ENCODE measurements around the gene HOXA7. TPM values are rescaled to one million over a fixed set of nuclear protein-coding genes. Genes with fewer than 3 reads are reported as not detected.

HOXA7 gene
- polyA plus RNA-seq, 1 of the 3 experiments (the other 2 are of a cell fraction), result not detected

GRCh38 chr7:27176524-27176845, 20.0 kb upstream of the HOXA7 start:
- Histone ChIP-seq H3F3A (replicated peaks; ENCODE audit: insufficient read depth) (no peaks in the 10 kb centered on the region), H3K4me2 (no peak overlapping the region), H3K36me3 (replicated peaks in 1 of 2; ENCODE audit: control insufficient read depth in 1 of 2, insufficient read depth in 2 of 2, low read length in 1 of 2) (no peaks in the 10 kb centered on the region), H3K79me2 (ENCODE audit: insufficient read depth) (no peaks in the 10 kb centered on the region), H4K20me1 (ENCODE audit: insufficient read depth) (no peaks in the 10 kb centered on the region), H3K27ac (ENCODE audit: low read depth in 2 of 2, low read length in 1 of 2) (no peak overlapping the region), H3K9me3 (no peaks in the 10 kb centered on the region), H3K9me2 (no peaks in the 10 kb centered on the region), H3K27me3 (ENCODE audit: insufficient read depth) (peaks cover 98% of the 10 kb centered on the region), H3K4me3 (ENCODE audit: low read depth in 2 of 2, low read length in 1 of 2) (no peak overlapping the region), H3K4me1 (ENCODE audit: control insufficient read depth in 1 of 2, insufficient read depth in 2 of 2, low read depth in 1 of 2, low read length in 1 of 2) (peaks cover 0 to 4% of the 10 kb centered on the region in 2 experiments; a peak in 1 of 4 replicates), H2AFZ (ENCODE audit: low read depth) (no peak overlapping the region), H3K9ac (no peak overlapping the region)
- ChIA-PET CTCF (interaction anchor here (1.0 to 12.3 kb wide), 8 partner anchors 10 to 902 kb away, joined by 3 to 205 read pairs (median 4); partner anchors contain the start of genes HOXA11 and HOXA9), POLR2A (no interaction called here)
- WGBS (ENCODE audit: low lambda C conversion rate), result 34% methylated on average over 3 of the region's 3 CpGs
- TF ChIP-seq RAD21 (IDR thresholded peaks at IDR 0.05; ENCODE audit: low read length) (no peak), FOXJ3 (CRISPR knock-in tag; IDR thresholded peaks at IDR 0.05) (no peak), MEF2A (IDR thresholded peaks at IDR 0.05; ENCODE audit: borderline replicate concordance, low read depth) (no peak), SMC3 (IDR thresholded peaks at IDR 0.05; ENCODE audit: low read depth, low read length) (no peak), TEAD4 (IDR thresholded peaks at IDR 0.05; ENCODE audit: borderline replicate concordance, insufficient read depth) (no peak), MXI1 (IDR thresholded peaks at IDR 0.05; ENCODE audit: low read depth, low read length) (no peak), ZBTB33 (IDR thresholded peaks at IDR 0.05; ENCODE audit: borderline replicate concordance, low read depth) (no peak), PBX3 (IDR thresholded peaks at IDR 0.05) (no peak), NRF1 (IDR thresholded peaks at IDR 0.05; ENCODE audit: low read depth, low read length) (no peak), NFIC (IDR thresholded peaks at IDR 0.05; ENCODE audit: borderline replicate concordance) (no peak), GABPA (IDR thresholded peaks at IDR 0.05; ENCODE audit: low read depth) (no peak), EP300 (IDR thresholded peaks at IDR 0.05; ENCODE audit: borderline replicate concordance in 1 of 2, low read depth in 1 of 2, low read length in 1 of 2) (no peak), POLR2AphosphoS5 (IDR thresholded peaks at IDR 0.05; ENCODE audit: low read depth, low read length) (no peak)
- DNase-seq, result no peak

GRCh38 chr7:27175626-27176523, 19.4 kb upstream of the HOXA7 start:
- Histone ChIP-seq H3K27me3 (ENCODE audit: insufficient read depth) (peaks cover 99% of the 10 kb centered on the region), H2AFZ (ENCODE audit: low read depth) (peak overlapping the region; percentile 16; the same call in 1 of the 2 replicates), H3K79me2 (ENCODE audit: insufficient read depth) (no peaks in the 10 kb centered on the region), H4K20me1 (ENCODE audit: insufficient read depth) (no peaks in the 10 kb centered on the region), H3K4me3 (ENCODE audit: low read depth in 2 of 2, low read length in 1 of 2) (no peak overlapping the region), H3F3A (replicated peaks; ENCODE audit: insufficient read depth) (no peaks in the 10 kb centered on the region), H3K27ac (ENCODE audit: low read depth in 2 of 2, low read length in 1 of 2) (no peak overlapping the region), H3K9me3 (no peaks in the 10 kb centered on the region), H3K9ac (no peak overlapping the region), H3K9me2 (no peaks in the 10 kb centered on the region), H3K36me3 (replicated peaks in 1 of 2; ENCODE audit: control insufficient read depth in 1 of 2, insufficient read depth in 2 of 2, low read length in 1 of 2) (no peaks in the 10 kb centered on the region), H3K4me1 (ENCODE audit: control insufficient read depth in 1 of 2, insufficient read depth in 2 of 2, low read depth in 1 of 2, low read length in 1 of 2) (peaks cover 0 to 4% of the 10 kb centered on the region in 2 experiments; a peak in 1 of 4 replicates), H3K4me2 (no peak overlapping the region)
- POLR2A ChIA-PET, result no interaction called here
- no peak for TF ChIP-seq MAX (IDR thresholded peaks at IDR 0.05; ENCODE audit: low read depth)
- TF ChIP-seq RAD21 (IDR thresholded peaks at IDR 0.05; ENCODE audit: low read length), result no peak
- no peak for TF ChIP-seq SIN3A (IDR thresholded peaks at IDR 0.05; ENCODE audit: borderline replicate concordance, low read depth, low read length)
- no peak for TF ChIP-seq IRF3 (IDR thresholded peaks at IDR 0.05; ENCODE audit: low read depth, low read length)
- peak; percentile 56 for DNase-seq
- CTCF ChIA-PET, result interaction anchor here (0.9 to 12.3 kb wide), 11 partner anchors 7 to 902 kb away, joined by 3 to 205 read pairs (median 4); partner anchors contain the start of genes HOXA11 and HOXA9
- 21% methylated on average over 39 of the region's 40 CpGs for WGBS (ENCODE audit: low lambda C conversion rate)

Data from SK-N-SH (cell line).